AG10803 (cell line): ENCODE measurements around the gene CRYBG2.

ENCODE experiments used
- DNase-seq: peaks from one replicate; pipeline ENCODE4 v3.0.0; 2010; ENCODE audit warnings: low read depth
- H3K4me3 ChIP-seq: 2 replicates; pipeline ENCODE4 v1.5.1; 2011; ENCODE audit warnings: mild to moderate bottlenecking, low read length, control low read depth
- CTCF ChIP-seq: conservative IDR thresholded peaks from 2 replicates; pipeline ENCODE4 v1.5.1; 2011; ENCODE audit warnings: mild to moderate bottlenecking, low read length, control low read depth, inconsistent platforms

CRYBG2 gene

DNA sequence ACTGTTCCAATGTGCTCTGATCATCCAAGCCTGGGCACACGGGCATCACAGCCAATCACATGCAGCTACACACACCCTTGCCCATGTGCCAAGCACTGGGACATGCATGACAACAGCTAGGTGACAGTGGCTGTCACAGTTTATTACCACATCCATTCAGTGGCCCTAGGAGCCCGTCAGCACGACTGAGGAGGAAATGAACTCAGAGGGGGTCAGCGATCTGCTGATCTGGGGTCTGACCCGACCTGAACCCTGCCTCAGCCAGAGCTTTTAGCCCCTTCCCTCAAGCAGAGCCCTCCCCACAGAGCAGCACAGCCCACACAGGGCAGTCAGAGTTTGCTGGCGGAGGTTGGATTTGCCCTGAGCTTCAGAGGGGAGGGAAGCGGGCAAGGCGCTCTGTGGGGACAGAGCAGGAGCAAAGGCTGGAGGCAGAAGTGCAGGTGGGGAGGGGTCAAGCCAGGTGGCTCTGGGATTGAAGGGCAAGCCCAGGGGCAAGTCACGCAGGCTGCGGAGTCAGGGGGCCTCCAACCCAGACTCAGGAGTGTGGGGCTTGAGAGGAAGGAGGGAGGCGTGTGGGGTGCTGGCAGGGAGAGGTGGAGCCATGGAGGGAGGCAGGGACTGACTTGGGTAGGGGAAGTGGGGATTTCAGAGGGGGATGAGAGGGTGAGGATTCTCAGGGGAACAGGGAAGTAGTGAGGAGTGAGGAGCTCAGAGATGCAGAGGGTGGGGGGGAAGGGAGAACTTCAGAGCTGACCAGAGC lies 63.6 kb downstream of the CRYBG2 start:
- H3K4me3 ChIP-seq: no peak overlapping the region
- TF ChIP-seq CTCF: no peak
- no peak for DNase-seq

GRCh38 chr1:26289158-26290059 lies 64.5 kb downstream of the CRYBG2 start:
- no peak for TF ChIP-seq CTCF
- H3K4me3 ChIP-seq: no peak overlapping the region
- no peak for DNase-seq

- H3K4me3 ChIP-seq: no peak overlapping the region
- no peak for DNase-seq
- no peak for TF ChIP-seq CTCF
Observed at GRCh38 chr1:26288311-26288941, 65.5 kb downstream of the CRYBG2 start.

GRCh38 chr1:26287811-26288210 lies 66.1 kb downstream of the CRYBG2 start:
- TF ChIP-seq CTCF: no peak
- no peak for DNase-seq
- no peak overlapping the region for H3K4me3 ChIP-seq

GRCh38 chr1:26287033-26287711 lies 66.8 kb downstream of the CRYBG2 start:
- TF ChIP-seq CTCF: no peak
- no peak overlapping the region for H3K4me3 ChIP-seq
- DNase-seq: peak; percentile 39

- H3K4me3 ChIP-seq: no peak overlapping the region
- TF ChIP-seq CTCF: no peak
- no peak for DNase-seq
Observed at GRCh38 chr1:26286064-26286416, 67.9 kb downstream of the CRYBG2 start.
